A549 (cell line): ENCODE measurements around the gene SRRM4. TPM values are rescaled to one million over a fixed set of nuclear protein-coding genes. Genes with fewer than 3 reads are reported as not detected.
A peak's percentile ranks its signal among the peaks of the same experiment; 100 is the strongest.

Experiments
- ATAC-seq, 2 experiments: fragments of 200-7000 bp in 1 of 2; fragments of >200 bp in 1 of 2; cut with Nextera tagmentation in 1 of 2; cut with Tn5 transposase in 1 of 2; 3 replicates each; pipeline versions ENCODE4 v1.8.0 to v1.9.1; 2018 to 2020; ENCODE audit warnings: mild to moderate bottlenecking in 1 of 2, moderate library complexity in 1 of 2
- CTCF ChIA-PET: fragments of 300-600 bp; sonication (Branson Sonifier 250); formaldehyde crosslinking; extraction: SDS; loops from one replicate; lab custom pipeline; 2021; ENCODE audit warnings: antibody characterized with exemption, inconsistent platforms; lab: Yijun Ruan, JAX
- POLR2A ChIA-PET: fragments of 350-600 bp; formaldehyde crosslinking; extraction: SDS; loops from one replicate; lab custom pipeline; 2021; ENCODE audit warnings: antibody characterized with exemption, inconsistent platforms; lab: Yijun Ruan, JAX
- DNase-seq, 2 experiments: peaks; one replicate each; pipeline versions ENCODE4 v3.0.0 to v3.0.0-alpha.2; 2011 to 2016; ENCODE audit warnings: low read depth in 1 of 2, low spot score in 1 of 2
- FAIRE-seq: peaks from 2 replicates; lab custom pipeline; 2011; peaks lifted over from hg19 to GRCh38; lab: Jason Lieb, UNC
- H3K27ac ChIP-seq, 2 experiments: fragments of >200 bp; sonication (Bioruptor Twin); formaldehyde crosslinking; 3 replicates each; pipeline ENCODE4 v1.5.1; 2016 to 2017
- H3K4me1 ChIP-seq: fragments of >200 bp; sonication (Bioruptor Twin); formaldehyde crosslinking; 3 replicates; pipeline ENCODE4 v1.6.1; 2016
- H3K4me2 ChIP-seq: fragments of >200 bp; sonication (Bioruptor Twin); formaldehyde crosslinking; 3 replicates; pipeline ENCODE4 v1.6.1; 2016
- H3K4me3 ChIP-seq: fragments of >200 bp; sonication (Bioruptor Twin); formaldehyde crosslinking; 3 replicates; pipeline ENCODE4 v1.5.1; 2016
- H3K9me3 ChIP-seq: fragments of >200 bp; sonication (Bioruptor Twin); formaldehyde crosslinking; 3 replicates; pipeline ENCODE4 v1.6.1; 2016
- BHLHE40 ChIP-seq: IDR thresholded peaks from 2 replicates; pipeline ENCODE4 v1.6.1; 2012; ENCODE audit warnings: low read depth, low read length, inconsistent platforms
- CEBPB ChIP-seq, 2 experiments: fragments of >200 bp in 1 of 2; sonication (Bioruptor Twin) in 1 of 2; formaldehyde crosslinking in 1 of 2; IDR thresholded peaks; 2 replicates each; pipeline ENCODE4 v1.6.1; 2012 to 2016
- CHD4 ChIP-seq: fragments of 200-600 bp; sonication (generic); IDR thresholded peaks from 2 replicates; pipeline ENCODE4 v1.6.1; 2016; ENCODE audit warnings: antibody characterized with exemption, mild to moderate bottlenecking, borderline replicate concordance
- FOSB ChIP-seq: fragments of 250-450 bp; sonication (Bioruptor Pico); IDR thresholded peaks from 2 replicates; pipeline ENCODE4 v1.5.0; 2020; ENCODE audit warnings: mild to moderate bottlenecking, moderate library complexity
- GATA3 ChIP-seq: IDR thresholded peaks from 2 replicates; pipeline ENCODE4 v1.6.1; 2012; ENCODE audit warnings: borderline replicate concordance
- JUNB ChIP-seq: fragments of >200 bp; sonication (Bioruptor Twin); formaldehyde crosslinking; IDR thresholded peaks from 2 replicates; pipeline ENCODE4 v1.6.1; 2016
- KDM1A ChIP-seq: fragments of 200-600 bp; sonication (generic); IDR thresholded peaks from 2 replicates; pipeline ENCODE4 v1.6.1; 2016; ENCODE audit warnings: low read depth, mild to moderate bottlenecking
- KDM5A ChIP-seq: fragments of 200-600 bp; sonication (generic); IDR thresholded peaks from 2 replicates; pipeline ENCODE4 v1.6.1; 2016; ENCODE audit warnings: antibody characterized with exemption, mild to moderate bottlenecking
- MAFK ChIP-seq: fragments of 450-650 bp; IDR thresholded peaks from 2 replicates; pipeline ENCODE4 v1.6.1; 2014; ENCODE audit not compliant: partially characterized antibody
- MAZ ChIP-seq: fragments of 150-350 bp; IDR thresholded peaks from 2 replicates; pipeline ENCODE4 v1.6.1; 2014; ENCODE audit warnings: antibody characterized with exemption, low read depth, low read length, borderline replicate concordance
- NFE2L2 ChIP-seq: fragments of 150-350 bp; conservative IDR thresholded peaks from 2 replicates; pipeline ENCODE4 v1.6.1; 2014; ENCODE audit warnings: low read length
- NR3C1 ChIP-seq: fragments of >200 bp; sonication (Bioruptor Twin); formaldehyde crosslinking; IDR thresholded peaks from 3 replicates; pipeline ENCODE4 v1.6.1; 2017
- ZC3H11A ChIP-seq: fragments of 450-650 bp; IDR thresholded peaks from 2 replicates; pipeline ENCODE4 v1.6.1; 2014; ENCODE audit warnings: antibody characterized with exemption, mild to moderate bottlenecking
- ZFP36 ChIP-seq: fragments of 450-650 bp; IDR thresholded peaks from 2 replicates; pipeline ENCODE4 v1.6.1; 2014; ENCODE audit warnings: borderline replicate concordance; ENCODE audit not compliant: partially characterized antibody
- WGBS: methylation state at CpG from one replicate; pipeline ENCODE4 v1.1.6; 2017; ENCODE audit errors: missing lambda C conversion rate; 5-methylcytosine and 5-hydroxymethylcytosine counted together
- polyA plus RNA-seq, 4 experiments: library from polyadenylated mRNA; depleted of rRNA in 3 of 4; stranded (reverse); fragments of >200 nt; fragmentation: RNase III in 1 of 4; extraction: RNeasy Plus Mini Kit Qiagen cat#74134 plus additional on column Dnase treatment in 1 of 4; gene quantifications; 2 replicates in 3 of 4; 3 replicates in 1 of 4; pipeline ENCODE4 v1.2.3, GENCODE V29; 2011 to 2017
- TF ChIP-seq, protein P1 (sequence below): fragments of 200-600 bp; sonication (generic); IDR thresholded peaks from 2 replicates; pipeline ENCODE4 v1.6.1; 2016; ENCODE audit warnings: antibody characterized with exemption, mild to moderate bottlenecking, moderate library complexity
- TF ChIP-seq, protein P2 (sequence below): fragments of >200 bp; sonication (Bioruptor Twin); formaldehyde crosslinking; IDR thresholded peaks from 3 replicates; pipeline ENCODE4 v1.6.1; 2016
- TF ChIP-seq, protein P3 (sequence below): IDR thresholded peaks from 2 replicates; pipeline ENCODE4 v1.6.1; 2012
- TF ChIP-seq, protein P4 (sequence below): fragments of >200 bp; sonication (Bioruptor Twin); formaldehyde crosslinking; IDR thresholded peaks from 3 replicates; pipeline ENCODE4 v1.5.1; 2016

SRRM4 gene
- polyA plus RNA-seq, 2 of the 4 experiments (the other 2 are of a cell fraction) = not detected

DNA sequence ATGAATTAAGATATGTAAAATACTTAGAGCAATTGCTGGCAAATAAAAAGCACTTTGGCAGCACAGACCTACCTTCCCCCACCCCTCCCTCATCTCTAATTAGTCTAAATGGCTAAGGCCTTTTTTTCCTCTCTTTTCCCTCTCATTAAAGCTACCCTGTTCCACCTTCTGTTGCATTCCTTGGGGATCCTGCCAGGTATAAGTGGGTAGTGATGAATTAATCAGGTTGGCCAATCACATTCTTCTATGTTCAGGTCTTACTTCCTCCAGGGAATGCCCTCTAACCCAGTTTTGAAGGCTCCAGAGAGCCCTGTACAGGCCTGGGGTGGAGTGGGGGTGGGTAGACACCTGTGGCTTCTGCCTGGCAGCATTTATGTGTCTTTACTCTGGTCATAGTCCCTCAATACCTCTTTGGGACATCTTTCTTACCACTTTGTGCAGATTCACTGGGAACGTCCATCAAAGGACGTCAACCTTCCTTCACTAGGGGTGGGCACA is 225.8 kb downstream of the SRRM4 start (continued):
- no peak for TF ChIP-seq BHLHE40
- TF ChIP-seq KDM1A = no peak
- TF ChIP-seq NR3C1 = no peak
- no peak for TF ChIP-seq MAFK
- TF ChIP-seq CEBPB (IDR thresholded peaks at IDR 0.05) = no peak
- TF ChIP-seq, all 56 proteins: peak for 0

DNA sequence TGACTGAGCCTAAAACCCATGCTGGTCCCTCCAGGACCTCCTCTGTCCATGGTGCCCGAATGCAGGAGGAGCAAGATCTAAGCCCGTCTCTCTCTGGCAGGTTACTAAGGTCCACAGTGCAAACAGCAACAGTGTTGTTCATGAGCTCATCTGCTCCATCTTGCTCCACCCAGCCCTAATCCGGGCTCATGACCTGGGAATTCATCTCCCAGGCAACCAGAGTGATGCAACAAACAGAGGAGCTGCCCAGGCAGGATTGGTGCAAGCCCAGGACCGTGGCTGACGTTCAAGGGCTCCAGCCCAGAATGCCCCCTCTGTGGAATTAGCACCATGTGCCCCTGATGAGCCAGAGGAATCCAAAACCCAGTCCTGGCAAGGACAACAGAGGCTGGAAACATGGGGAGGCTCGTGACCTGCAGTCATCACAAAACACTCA is 227.3 kb downstream of the SRRM4 start:
- CTCF ChIA-PET = interaction anchor here (0.9 to 1.9 kb wide), 3 partner anchors 13 to 205 kb away, joined by 3 to 5 read pairs (median 3); no protein-coding TSS in a partner anchor
- POLR2A ChIA-PET = no interaction called here
- no peak for FAIRE-seq
- Histone ChIP-seq H3K4me2 (peak overlapping the region; percentile 43), H3K4me3 (no peak overlapping the region), H3K9me3 (no peaks in the 10 kb centered on the region), H3K27ac (0 out of 6 replicates have a peak overlapping the region, but pooled peaks of 1 of the 2 experiments have one; percentile 26), H3K4me1 (peaks cover 5% of the 10 kb centered on the region; the same call in 1 of the 3 replicates)
- peak; percentile 87 for ATAC-seq
- TF ChIP-seq, protein P1, sequence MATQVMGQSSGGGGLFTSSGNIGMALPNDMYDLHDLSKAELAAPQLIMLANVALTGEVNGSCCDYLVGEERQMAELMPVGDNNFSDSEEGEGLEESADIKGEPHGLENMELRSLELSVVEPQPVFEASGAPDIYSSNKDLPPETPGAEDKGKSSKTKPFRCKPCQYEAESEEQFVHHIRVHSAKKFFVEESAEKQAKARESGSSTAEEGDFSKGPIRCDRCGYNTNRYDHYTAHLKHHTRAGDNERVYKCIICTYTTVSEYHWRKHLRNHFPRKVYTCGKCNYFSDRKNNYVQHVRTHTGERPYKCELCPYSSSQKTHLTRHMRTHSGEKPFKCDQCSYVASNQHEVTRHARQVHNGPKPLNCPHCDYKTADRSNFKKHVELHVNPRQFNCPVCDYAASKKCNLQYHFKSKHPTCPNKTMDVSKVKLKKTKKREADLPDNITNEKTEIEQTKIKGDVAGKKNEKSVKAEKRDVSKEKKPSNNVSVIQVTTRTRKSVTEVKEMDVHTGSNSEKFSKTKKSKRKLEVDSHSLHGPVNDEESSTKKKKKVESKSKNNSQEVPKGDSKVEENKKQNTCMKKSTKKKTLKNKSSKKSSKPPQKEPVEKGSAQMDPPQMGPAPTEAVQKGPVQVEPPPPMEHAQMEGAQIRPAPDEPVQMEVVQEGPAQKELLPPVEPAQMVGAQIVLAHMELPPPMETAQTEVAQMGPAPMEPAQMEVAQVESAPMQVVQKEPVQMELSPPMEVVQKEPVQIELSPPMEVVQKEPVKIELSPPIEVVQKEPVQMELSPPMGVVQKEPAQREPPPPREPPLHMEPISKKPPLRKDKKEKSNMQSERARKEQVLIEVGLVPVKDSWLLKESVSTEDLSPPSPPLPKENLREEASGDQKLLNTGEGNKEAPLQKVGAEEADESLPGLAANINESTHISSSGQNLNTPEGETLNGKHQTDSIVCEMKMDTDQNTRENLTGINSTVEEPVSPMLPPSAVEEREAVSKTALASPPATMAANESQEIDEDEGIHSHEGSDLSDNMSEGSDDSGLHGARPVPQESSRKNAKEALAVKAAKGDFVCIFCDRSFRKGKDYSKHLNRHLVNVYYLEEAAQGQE = peak; percentile 70
- TF ChIP-seq, protein P2, sequence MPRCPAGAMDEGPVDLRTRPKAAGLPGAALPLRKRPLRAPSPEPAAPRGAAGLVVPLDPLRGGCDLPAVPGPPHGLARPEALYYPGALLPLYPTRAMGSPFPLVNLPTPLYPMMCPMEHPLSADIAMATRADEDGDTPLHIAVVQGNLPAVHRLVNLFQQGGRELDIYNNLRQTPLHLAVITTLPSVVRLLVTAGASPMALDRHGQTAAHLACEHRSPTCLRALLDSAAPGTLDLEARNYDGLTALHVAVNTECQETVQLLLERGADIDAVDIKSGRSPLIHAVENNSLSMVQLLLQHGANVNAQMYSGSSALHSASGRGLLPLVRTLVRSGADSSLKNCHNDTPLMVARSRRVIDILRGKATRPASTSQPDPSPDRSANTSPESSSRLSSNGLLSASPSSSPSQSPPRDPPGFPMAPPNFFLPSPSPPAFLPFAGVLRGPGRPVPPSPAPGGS = no peak
- TF ChIP-seq, protein P3, sequence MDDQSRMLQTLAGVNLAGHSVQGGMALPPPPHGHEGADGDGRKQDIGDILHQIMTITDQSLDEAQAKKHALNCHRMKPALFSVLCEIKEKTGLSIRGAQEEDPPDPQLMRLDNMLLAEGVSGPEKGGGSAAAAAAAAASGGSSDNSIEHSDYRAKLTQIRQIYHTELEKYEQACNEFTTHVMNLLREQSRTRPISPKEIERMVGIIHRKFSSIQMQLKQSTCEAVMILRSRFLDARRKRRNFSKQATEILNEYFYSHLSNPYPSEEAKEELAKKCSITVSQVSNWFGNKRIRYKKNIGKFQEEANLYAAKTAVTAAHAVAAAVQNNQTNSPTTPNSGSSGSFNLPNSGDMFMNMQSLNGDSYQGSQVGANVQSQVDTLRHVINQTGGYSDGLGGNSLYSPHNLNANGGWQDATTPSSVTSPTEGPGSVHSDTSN = no peak
- WGBS = 3% methylated on average over 6 of the region's 6 CpGs
- DNase-seq = peak in 1 of 2 experiments; percentile 74

DNA sequence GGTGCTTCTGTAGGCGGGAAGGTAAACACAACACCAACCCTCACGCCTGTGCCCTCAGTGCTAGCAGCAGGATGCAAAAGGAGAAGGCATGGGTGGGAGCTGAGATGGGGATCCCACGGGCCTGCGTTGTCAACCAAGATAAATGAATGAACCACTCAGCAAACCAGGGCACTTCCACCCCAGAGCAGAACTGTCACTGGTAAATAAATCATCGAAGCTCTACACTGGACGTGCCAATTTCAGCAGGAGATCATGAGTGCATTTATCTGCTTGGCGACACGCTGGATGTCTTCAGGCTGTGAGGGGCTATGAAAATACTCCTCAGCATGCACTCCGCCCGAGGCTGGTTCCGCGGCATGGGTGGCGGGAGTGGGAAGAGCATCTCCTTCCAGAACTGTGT is 230.5 kb downstream of the SRRM4 start:
- 45% methylated on average over 13 of the region's 13 CpGs for WGBS
- no peak for TF ChIP-seq NFE2L2
- no peak for TF ChIP-seq ZC3H11A
- no peak for TF ChIP-seq MAZ
- TF ChIP-seq KDM5A = no peak
- no peak for TF ChIP-seq CHD4
- TF ChIP-seq JUNB = no peak
- TF ChIP-seq FOSB = no peak
- no peak for TF ChIP-seq GATA3
- no peak for TF ChIP-seq ZFP36
- TF ChIP-seq, protein P4, sequence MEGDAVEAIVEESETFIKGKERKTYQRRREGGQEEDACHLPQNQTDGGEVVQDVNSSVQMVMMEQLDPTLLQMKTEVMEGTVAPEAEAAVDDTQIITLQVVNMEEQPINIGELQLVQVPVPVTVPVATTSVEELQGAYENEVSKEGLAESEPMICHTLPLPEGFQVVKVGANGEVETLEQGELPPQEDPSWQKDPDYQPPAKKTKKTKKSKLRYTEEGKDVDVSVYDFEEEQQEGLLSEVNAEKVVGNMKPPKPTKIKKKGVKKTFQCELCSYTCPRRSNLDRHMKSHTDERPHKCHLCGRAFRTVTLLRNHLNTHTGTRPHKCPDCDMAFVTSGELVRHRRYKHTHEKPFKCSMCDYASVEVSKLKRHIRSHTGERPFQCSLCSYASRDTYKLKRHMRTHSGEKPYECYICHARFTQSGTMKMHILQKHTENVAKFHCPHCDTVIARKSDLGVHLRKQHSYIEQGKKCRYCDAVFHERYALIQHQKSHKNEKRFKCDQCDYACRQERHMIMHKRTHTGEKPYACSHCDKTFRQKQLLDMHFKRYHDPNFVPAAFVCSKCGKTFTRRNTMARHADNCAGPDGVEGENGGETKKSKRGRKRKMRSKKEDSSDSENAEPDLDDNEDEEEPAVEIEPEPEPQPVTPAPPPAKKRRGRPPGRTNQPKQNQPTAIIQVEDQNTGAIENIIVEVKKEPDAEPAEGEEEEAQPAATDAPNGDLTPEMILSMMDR = no peak
- DNase-seq (no peak), FAIRE-seq (no peak), ATAC-seq (no peak)
- no peak overlapping the region for H3K4me2 ChIP-seq
- no peak overlapping the region for H3K4me3 ChIP-seq
- H3K9me3 ChIP-seq = no peaks in the 10 kb centered on the region
- H3K4me1 ChIP-seq = peaks cover 5% of the 10 kb centered on the region; the same call in 1 of the 3 replicates
- CTCF ChIA-PET = no interaction called here
- POLR2A ChIA-PET = no interaction called here
- H3K27ac ChIP-seq = no peak overlapping the region

Other genes starting within 250 kb of the SRRM4 start
- 7.2 and 7.8 TPM in 2 replicates for gene HSPB8, start 197.4 kb downstream of the SRRM4 start, polyA plus RNA-seq (2011; rRNA removed)
- 7.6 to 9.6 TPM (median 7.9 TPM) in 3 replicates for gene HSPB8, start 197.4 kb downstream of the SRRM4 start, polyA plus RNA-seq (2017; fragmentation: RNase III; extraction: RNeasy Plus Mini Kit Qiagen cat#74134 plus additional on column Dnase treatment)